HEK293 (cell line): ENCODE measurements around the gene RALGAPA1.

Source experiments
- BCL11B ChIP-seq: fragments of 450-650 bp; formaldehyde crosslinking; IDR thresholded peaks from 2 replicates; pipeline ENCODE4 v1.5.1; 2016; ENCODE audit warnings: low read depth, missing biosample characterization, missing genetic modification characterization
- HOXA7 ChIP-seq: sonication (generic); formaldehyde crosslinking; IDR thresholded peaks from 2 replicates; pipeline ENCODE4 v1.8.1; 2022; ENCODE audit warnings: missing genetic modification reagents, borderline replicate concordance
- HOXC10 ChIP-seq: sonication (generic); formaldehyde crosslinking; IDR thresholded peaks from 2 replicates; pipeline ENCODE4 v1.8.1; 2023; ENCODE audit warnings: mild to moderate bottlenecking, missing genetic modification reagents
- KLF1 ChIP-seq: fragments of 450-650 bp; formaldehyde crosslinking; IDR thresholded peaks from 2 replicates; pipeline ENCODE4 v1.5.1; 2016; ENCODE audit warnings: missing biosample characterization, missing genetic modification characterization
- KLF10 ChIP-seq: fragments of 450-650 bp; IDR thresholded peaks from 2 replicates; pipeline ENCODE4 v1.5.1; 2018; ENCODE audit warnings: missing biosample characterization, mild to moderate bottlenecking, missing genetic modification characterization
- KLF8 ChIP-seq: fragments of 450-650 bp; formaldehyde crosslinking; IDR thresholded peaks from 2 replicates; pipeline ENCODE4 v1.5.1; 2016; ENCODE audit warnings: missing biosample characterization, missing genetic modification characterization
- PRDM1 ChIP-seq: fragments of 450-650 bp; formaldehyde crosslinking; IDR thresholded peaks from 2 replicates; pipeline ENCODE4; 2016; ENCODE audit warnings: missing biosample characterization, missing genetic modification characterization
- PRDM10 ChIP-seq: fragments of 450-650 bp; formaldehyde crosslinking; IDR thresholded peaks from 2 replicates; pipeline ENCODE4 v1.5.1; 2016; ENCODE audit warnings: missing biosample characterization, missing genetic modification characterization
- REST ChIP-seq: fragments of 450-650 bp; formaldehyde crosslinking; IDR thresholded peaks from 2 replicates; pipeline ENCODE4 v1.5.1; 2016; ENCODE audit warnings: missing biosample characterization, missing genetic modification characterization
- SCRT1 ChIP-seq: fragments of 450-650 bp; formaldehyde crosslinking; IDR thresholded peaks from 2 replicates; pipeline ENCODE4 v1.5.1; 2016; ENCODE audit warnings: missing biosample characterization, missing genetic modification characterization, borderline replicate concordance
- TRIM28 ChIP-seq: IDR thresholded peaks from 2 replicates; pipeline ENCODE4 v1.6.1; 2011; ENCODE audit warnings: low read length, control low read depth, borderline replicate concordance
- WT1 ChIP-seq: fragments of 450-650 bp; formaldehyde crosslinking; IDR thresholded peaks from 2 replicates; pipeline ENCODE4 v1.5.1; 2016; ENCODE audit warnings: missing biosample characterization, missing genetic modification characterization
- ZBTB10 ChIP-seq: fragments of 450-650 bp; formaldehyde crosslinking; IDR thresholded peaks from 2 replicates; pipeline ENCODE4 v1.5.1; 2016; ENCODE audit warnings: missing biosample characterization, missing genetic modification characterization
- ZBTB20 ChIP-seq: fragments of 450-650 bp; formaldehyde crosslinking; IDR thresholded peaks from 2 replicates; pipeline ENCODE4 v1.5.1; 2016; ENCODE audit warnings: missing biosample characterization, missing genetic modification characterization
- ZNF2 ChIP-seq: fragments of 450-650 bp; formaldehyde crosslinking; IDR thresholded peaks from 2 replicates; pipeline ENCODE4 v1.5.1; 2016; ENCODE audit warnings: missing biosample characterization, missing genetic modification characterization
- ZNF341 ChIP-seq: fragments of 450-650 bp; formaldehyde crosslinking; IDR thresholded peaks from 2 replicates; pipeline ENCODE4; 2016; ENCODE audit warnings: low read depth, missing biosample characterization, missing genetic modification characterization
- ZNF501 ChIP-seq: fragments of 450-650 bp; formaldehyde crosslinking; IDR thresholded peaks from 2 replicates; pipeline ENCODE4 v1.5.1; 2016; ENCODE audit warnings: missing biosample characterization, missing genetic modification characterization
- ZNF530 ChIP-seq: fragments of 450-650 bp; formaldehyde crosslinking; IDR thresholded peaks from 2 replicates; pipeline ENCODE4 v1.5.1; 2016; ENCODE audit warnings: low read depth, missing biosample characterization, missing genetic modification characterization
- ZNF600 ChIP-seq: fragments of 450-650 bp; formaldehyde crosslinking; IDR thresholded peaks from 2 replicates; pipeline ENCODE4 v1.5.1; 2016; ENCODE audit warnings: missing biosample characterization, missing genetic modification characterization
- ZNF621 ChIP-seq: fragments of 450-650 bp; formaldehyde crosslinking; IDR thresholded peaks from 2 replicates; pipeline ENCODE4 v1.5.1; 2017; ENCODE audit warnings: missing biosample characterization, missing genetic modification characterization
- ZNF645 ChIP-seq: fragments of 450-650 bp; formaldehyde crosslinking; IDR thresholded peaks from 2 replicates; pipeline ENCODE4; 2016; ENCODE audit warnings: missing biosample characterization, missing genetic modification characterization
- ZNF677 ChIP-seq: fragments of 450-650 bp; IDR thresholded peaks from 2 replicates; pipeline ENCODE4 v1.5.0; 2018; ENCODE audit warnings: missing biosample characterization, mild to moderate bottlenecking, missing genetic modification characterization, moderate library complexity
- ZNF768 ChIP-seq: fragments of 450-650 bp; formaldehyde crosslinking; IDR thresholded peaks from 2 replicates; pipeline ENCODE4 v1.5.1; 2018; ENCODE audit warnings: missing biosample characterization, mild to moderate bottlenecking, missing genetic modification characterization
- ZNF777 ChIP-seq: fragments of 450-650 bp; formaldehyde crosslinking; IDR thresholded peaks from 2 replicates; pipeline ENCODE4 v1.5.1; 2017; ENCODE audit warnings: missing biosample characterization, missing genetic modification characterization, borderline replicate concordance
- ZSCAN18 ChIP-seq: fragments of 450-650 bp; formaldehyde crosslinking; IDR thresholded peaks from 2 replicates; pipeline ENCODE4 v1.5.1; 2016; ENCODE audit warnings: missing biosample characterization, missing genetic modification characterization
- TF ChIP-seq, protein P1 (sequence below): fragments of 450-650 bp; formaldehyde crosslinking; IDR thresholded peaks from 2 replicates; pipeline ENCODE4 v1.5.1; 2016; ENCODE audit warnings: missing biosample characterization, missing genetic modification characterization

Gene RALGAPA1

GRCh38 chr14:35534873-35535482, 274.1 kb downstream of the RALGAPA1 start (continued):
- TF ChIP-seq ZBTB10 (tag by site-specific recombination), result no peak
- no peak for TF ChIP-seq ZSCAN18 (tag by site-specific recombination)
- TF ChIP-seq ZNF341 (tag by site-specific recombination), result peak; percentile 92
- no peak; the same call in 1 of the 2 replicates for TF ChIP-seq KLF1
- TF ChIP-seq WT1 (tag by site-specific recombination), result no peak
- TF ChIP-seq ZNF2 (tag by site-specific recombination), result peak; percentile 55; the same call in 1 of the 2 replicates
- peak; percentile 100 for TF ChIP-seq REST (tag by site-specific recombination)
- peak; percentile 93 for TF ChIP-seq HOXA7 (CRISPR knock-in tag)
- TF ChIP-seq SCRT1 (tag by site-specific recombination), result no peak
- TF ChIP-seq ZBTB20 (tag by site-specific recombination), result peak; percentile 88
- peak; percentile 74 for TF ChIP-seq KLF8
- no peak for TF ChIP-seq ZNF530 (tag by site-specific recombination)
- no peak for TF ChIP-seq KLF10 (tag by site-specific recombination)
- no peak for TF ChIP-seq ZNF777 (tag by site-specific recombination)
- TF ChIP-seq ZNF600 (tag by site-specific recombination), result peak; percentile 55; the same call in 1 of the 2 replicates
- no peak for TF ChIP-seq PRDM10 (tag by site-specific recombination)
- TF ChIP-seq, protein P1, sequence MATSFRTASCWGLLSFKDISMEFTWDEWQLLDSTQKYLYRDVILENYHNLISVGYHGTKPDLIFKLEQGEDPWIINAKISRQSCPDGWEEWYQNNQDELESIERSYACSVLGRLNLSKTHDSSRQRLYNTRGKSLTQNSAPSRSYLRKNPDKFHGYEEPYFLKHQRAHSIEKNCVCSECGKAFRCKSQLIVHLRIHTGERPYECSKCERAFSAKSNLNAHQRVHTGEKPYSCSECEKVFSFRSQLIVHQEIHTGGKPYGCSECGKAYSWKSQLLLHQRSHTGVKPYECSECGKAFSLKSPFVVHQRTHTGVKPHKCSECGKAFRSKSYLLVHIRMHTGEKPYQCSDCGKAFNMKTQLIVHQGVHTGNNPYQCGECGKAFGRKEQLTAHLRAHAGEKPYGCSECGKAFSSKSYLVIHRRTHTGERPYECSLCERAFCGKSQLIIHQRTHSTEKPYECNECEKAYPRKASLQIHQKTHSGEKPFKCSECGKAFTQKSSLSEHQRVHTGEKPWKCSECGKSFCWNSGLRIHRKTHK, result no peak
- no peak for TF ChIP-seq ZNF621
- TF ChIP-seq ZNF645 (tag by site-specific recombination), result no peak
- TF ChIP-seq HOXC10 (CRISPR knock-in tag), result peak; percentile 98
- no peak for TF ChIP-seq ZNF768 (tag by site-specific recombination)
- TF ChIP-seq TRIM28, result no peak
- no peak for TF ChIP-seq ZNF677 (tag by site-specific recombination)
- 0 out of 2 replicates have a peak, but pooled peaks have one; percentile 53 for TF ChIP-seq BCL11B (tag by site-specific recombination)
- TF ChIP-seq PRDM1, result no peak
- peak; percentile 32; the same call in 1 of the 2 replicates for TF ChIP-seq ZNF501 (tag by site-specific recombination)
